Keratinocyte (primary cell): ENCODE data around the gene MAPKAPK5. TPM values are rescaled to one million over a fixed set of nuclear protein-coding genes. Genes with fewer than 3 reads are reported as not detected.

Experiments used
- DNase-seq: peaks from one replicate; pipeline ENCODE4 v3.0.0-alpha.2; 2011; ENCODE audit warnings: low read depth, missing footprints, low spot score
- FAIRE-seq: peaks from 2 replicates; lab custom pipeline; 2011; peaks lifted over from hg19 to GRCh38; lab: Jason Lieb, UNC
- H2AFZ ChIP-seq: 2 replicates; pipeline ENCODE4 v1.6.0; 2012; ENCODE audit warnings: low read length, control low read depth, inconsistent platforms; ENCODE audit not compliant: control insufficient read depth
- H3K27ac ChIP-seq: 2 replicates; pipeline ENCODE4 v1.5.1; 2011; ENCODE audit warnings: low read length; ENCODE audit not compliant: control insufficient read depth, insufficient read depth
- H3K27me3 ChIP-seq: 3 replicates; pipeline ENCODE4 v1.6.0; 2011; ENCODE audit warnings: low read length; ENCODE audit not compliant: control insufficient read depth, insufficient read depth; ENCODE audit errors: extremely low read depth
- H3K36me3 ChIP-seq, 2 experiments: 2 replicates in 1 of 2; 3 replicates in 1 of 2; pipeline ENCODE4 v1.5.1; 2011; ENCODE audit warnings: low read length in 2 of 2, mild to moderate bottlenecking in 1 of 2; ENCODE audit not compliant: control insufficient read depth in 2 of 2, insufficient read depth in 2 of 2; ENCODE audit errors: extremely low read depth in 1 of 2
- H3K4me1 ChIP-seq: 3 replicates; pipeline ENCODE4 v1.5.1; 2011; ENCODE audit warnings: low read length; ENCODE audit not compliant: control insufficient read depth, insufficient read depth; ENCODE audit errors: extremely low read depth
- H3K4me2 ChIP-seq: 3 replicates; pipeline ENCODE4 v1.6.0; 2011; ENCODE audit warnings: low read depth, low read length; ENCODE audit not compliant: control insufficient read depth, insufficient read depth; ENCODE audit errors: extremely low read depth
- H3K4me3 ChIP-seq, 3 experiments: fragments of 200-600 bp in 1 of 3; sonication (generic) in 1 of 3; 2 replicates in 2 of 3; 3 replicates in 1 of 3; pipeline ENCODE4 v1.5.1; 2011 to 2016; ENCODE audit warnings: low read length in 3 of 3, mild to moderate bottlenecking in 3 of 3, control low read depth in 2 of 3, inconsistent platforms in 1 of 3, low read depth in 1 of 3, mixed read lengths in 1 of 3, mixed run types in 1 of 3, moderate library complexity in 1 of 3; ENCODE audit not compliant: control insufficient read depth in 2 of 3, insufficient read depth in 2 of 3; ENCODE audit errors: extremely low read depth in 1 of 3
- H3K79me2 ChIP-seq: 2 replicates; pipeline ENCODE4 v1.6.0; 2012; ENCODE audit warnings: low read length; ENCODE audit not compliant: control insufficient read depth, insufficient read depth
- H3K9ac ChIP-seq: 3 replicates; pipeline ENCODE4 v1.6.0; 2011; ENCODE audit warnings: low read length; ENCODE audit not compliant: control insufficient read depth, insufficient read depth; ENCODE audit errors: extremely low read depth
- H3K9me1 ChIP-seq: 3 replicates; pipeline ENCODE4 v1.6.0; 2011; ENCODE audit warnings: low read length; ENCODE audit not compliant: control insufficient read depth, insufficient read depth; ENCODE audit errors: extremely low read depth
- H3K9me3 ChIP-seq: 2 replicates; pipeline ENCODE4 v1.5.1; 2012; ENCODE audit warnings: low read depth, low read length; ENCODE audit not compliant: control insufficient read depth
- H4K20me1 ChIP-seq: 3 replicates; pipeline ENCODE4 v1.6.0; 2011; ENCODE audit warnings: low read length; ENCODE audit not compliant: control insufficient read depth, insufficient read depth; ENCODE audit errors: extremely low read depth
- CTCF ChIP-seq, 3 experiments: IDR thresholded peaks in 1 of 3; conservative IDR thresholded peaks in 1 of 3; optimal IDR thresholded peaks in 1 of 3; 2 replicates in 2 of 3; 3 replicates in 1 of 3; pipeline versions ENCODE3 to v1.5.1; 2011; ENCODE audit warnings: low read length in 3 of 3, mild to moderate bottlenecking in 3 of 3, moderate library complexity in 2 of 3, control low read depth in 1 of 3, inconsistent platforms in 1 of 3; ENCODE audit not compliant: insufficient read depth in 2 of 3; ENCODE audit errors: extremely low read depth in 1 of 3
- EZH2 ChIP-seq: IDR thresholded peaks from one replicate; pipeline ENCODE4 v1.6.1; 2012; ENCODE audit warnings: inconsistent platforms, mild to moderate bottlenecking, low read length, moderate library complexity
- dilution Hi-C: fragments of 300-500 bp; cut with MboI; formaldehyde crosslinking; loops from one replicate; pipeline ENCODE4 v1.7.0; 2020; ENCODE audit warnings: low sequenced_read_pairs; ENCODE audit not compliant: extremely low pct_ligation_motif_present
- polyA plus RNA-seq, 5 experiments: library from polyadenylated mRNA; depleted of rRNA in 3 of 5; stranded (reverse) in 3 of 5; stranded (forward) in 1 of 5; unstranded in 1 of 5; fragments of >200 nt; gene quantifications; 1 replicate in 1 of 5; 2 replicates in 3 of 5; 3 replicates in 1 of 5; pipeline versions ENCODE4 v1.2.1 to v1.2.3, GENCODE V29; 2011 to 2012; ENCODE audit warnings: missing spikeins in 2 of 5, low read depth in 1 of 5, low replicate concordance in 1 of 5

Gene MAPKAPK5
- polyA plus RNA-seq, 1 donor (not counting 4 experiments of a cell fraction or from before 2014, with no cell fraction given): 39.1 TPM

- no peak for FAIRE-seq
These were observed 63.5 kb downstream of the MAPKAPK5 start for GRCh38 chr12:111905502-111905901.

GRCh38 chr12:111907740-111908139 is 65.7 kb downstream of the MAPKAPK5 start:
- no peak overlapping the region for H3K27ac ChIP-seq
- FAIRE-seq (no peak), DNase-seq (no peak)
- peaks cover 3 to 9% of the 10 kb centered on the region in 2 experiments for H3K36me3 ChIP-seq
- no peaks in the 10 kb centered on the region for H3K27me3 ChIP-seq
- TF ChIP-seq EZH2: no peak
- no peak overlapping the region for H3K4me3 ChIP-seq
- H3K79me2 ChIP-seq: no peaks in the 10 kb centered on the region
- no peaks in the 10 kb centered on the region for H3K4me1 ChIP-seq
- no peak overlapping the region for H2AFZ ChIP-seq
- H4K20me1 ChIP-seq: no peaks in the 10 kb centered on the region
- H3K4me2 ChIP-seq: no peak overlapping the region
- H3K9me1 ChIP-seq: no peaks in the 10 kb centered on the region
- H3K9me3 ChIP-seq: no peaks in the 10 kb centered on the region
- dilution Hi-C loops: no loop called here
- no peak overlapping the region for H3K9ac ChIP-seq

More at GRCh38 chr12:111905502-111905901, 63.5 kb downstream of the MAPKAPK5 start:
- no peaks in the 10 kb centered on the region for H3K4me1 ChIP-seq
- H3K4me3 ChIP-seq: no peak overlapping the region
- no peak overlapping the region for H3K9ac ChIP-seq
- H4K20me1 ChIP-seq: no peaks in the 10 kb centered on the region
- no peak for DNase-seq
- dilution Hi-C loops: no loop called here
- TF ChIP-seq EZH2 (no peak), CTCF (optimal IDR thresholded peaks at IDR 0.05 in 1 of 3, IDR thresholded peaks at IDR 0.05 in 1 of 3, conservative IDR thresholded peaks at IDR 0.05 in 1 of 3; ENCODE audit: extremely low read depth in 1 of 3, insufficient read depth in 2 of 3, low read length in 3 of 3) (no peak)
- no peak overlapping the region for H2AFZ ChIP-seq
- no peaks in the 10 kb centered on the region for H3K9me3 ChIP-seq
- no peak overlapping the region for H3K4me2 ChIP-seq
- no peaks in the 10 kb centered on the region for H3K9me1 ChIP-seq
- H3K36me3 ChIP-seq: peaks cover 3 to 9% of the 10 kb centered on the region in 2 experiments
- H3K79me2 ChIP-seq: no peaks in the 10 kb centered on the region
- H3K27ac ChIP-seq: no peak overlapping the region
- no peaks in the 10 kb centered on the region for H3K27me3 ChIP-seq

GRCh38 chr12:111925171-111925570 is 83.1 kb downstream of the MAPKAPK5 start:
- Histone ChIP-seq H3K4me1 (no peaks in the 10 kb centered on the region), H2AFZ (no peak overlapping the region), H3K9me1 (no peaks in the 10 kb centered on the region), H3K9ac (no peak overlapping the region), H3K27ac (no peak overlapping the region), H3K27me3 (no peaks in the 10 kb centered on the region), H3K9me3 (no peaks in the 10 kb centered on the region), H3K4me3 (no peak overlapping the region), H3K4me2 (no peak overlapping the region), H3K79me2 (no peaks in the 10 kb centered on the region), H4K20me1 (no peaks in the 10 kb centered on the region), H3K36me3 (no peaks in the 10 kb centered on the region)
- dilution Hi-C loops: no loop called here
- no peak for FAIRE-seq
- DNase-seq: no peak
- TF ChIP-seq CTCF (optimal IDR thresholded peaks at IDR 0.05 in 1 of 3, IDR thresholded peaks at IDR 0.05 in 1 of 3, conservative IDR thresholded peaks at IDR 0.05 in 1 of 3; ENCODE audit: extremely low read depth in 1 of 3, insufficient read depth in 2 of 3, low read length in 3 of 3): no peak
- TF ChIP-seq EZH2: no peak
